SK-N-SH (cell line): ENCODE data around the gene LRP1. TPM values are rescaled to one million over a fixed set of nuclear protein-coding genes. Genes with fewer than 3 reads are reported as not detected.

ENCODE experiments used
- CTCF ChIA-PET: fragments of 300-600, 350-600 bp; formaldehyde crosslinking; extraction: SDS; loops from one replicate; lab custom pipeline; 2021; lab: Yijun Ruan, JAX
- POLR2A ChIA-PET: fragments of 350-600 bp; sonication (Branson Sonifier 250); formaldehyde crosslinking; extraction: SDS; loops from one replicate; lab custom pipeline; 2020; ENCODE audit warnings: antibody characterized with exemption, inconsistent platforms; lab: Yijun Ruan, JAX
- DNase-seq: peaks from one replicate; pipeline ENCODE4 v3.0.0; 2012
- H2AFZ ChIP-seq: fragments of 200-600 bp; sonication (generic); 2 replicates; pipeline ENCODE4 v1.8.1; 2016; ENCODE audit warnings: antibody characterized with exemption, mild to moderate bottlenecking, low read depth
- H3F3A ChIP-seq: fragments of 200-600 bp; sonication (generic); replicated peaks from 2 replicates; pipeline ENCODE3; 2016; ENCODE audit warnings: antibody characterized with exemption, mild to moderate bottlenecking; ENCODE audit not compliant: insufficient read depth
- H3K27ac ChIP-seq, 2 experiments: fragments of 200-500 bp in 1 of 2; fragments of 200-600 bp in 1 of 2; sonication (Bioruptor generic) in 1 of 2; sonication (generic), shearing (Covaris generic) in 1 of 2; 2 replicates each; pipeline versions ENCODE4 v1.5.1 to v1.6.1; 2014 to 2016; ENCODE audit warnings: low read depth in 2 of 2, inconsistent platforms in 1 of 2, low read length in 1 of 2, mild to moderate bottlenecking in 1 of 2, mixed read lengths in 1 of 2
- H3K27me3 ChIP-seq: fragments of 200-600 bp; sonication (generic), shearing (Covaris generic); 2 replicates; pipeline ENCODE4 v1.6.1; 2016; ENCODE audit warnings: mixed run types; ENCODE audit not compliant: insufficient read depth
- H3K36me3 ChIP-seq, 2 experiments: fragments of 200-500 bp in 1 of 2; fragments of 200-600 bp in 1 of 2; sonication (Bioruptor generic) in 1 of 2; sonication (generic) in 1 of 2; replicated peaks in 1 of 2; 2 replicates each; pipeline versions ENCODE3 to v1.5.1; 2014 to 2016; ENCODE audit warnings: low read length in 1 of 2, mild to moderate bottlenecking in 1 of 2; ENCODE audit not compliant: insufficient read depth in 2 of 2, control insufficient read depth in 1 of 2
- H3K4me1 ChIP-seq, 2 experiments: fragments of 200-500 bp in 1 of 2; fragments of 200-600 bp in 1 of 2; sonication (Bioruptor generic) in 1 of 2; sonication (generic), shearing (Covaris generic) in 1 of 2; 2 replicates each; pipeline versions ENCODE4 v1.5.1 to v1.6.1; 2014 to 2016; ENCODE audit warnings: low read depth in 1 of 2, low read length in 1 of 2, mixed run types in 1 of 2; ENCODE audit not compliant: insufficient read depth in 2 of 2, control insufficient read depth in 1 of 2
- H3K4me2 ChIP-seq: fragments of 200-600 bp; sonication (generic), shearing (Covaris generic); 2 replicates; pipeline ENCODE4 v1.6.1; 2017; ENCODE audit warnings: mixed run types
- H3K4me3 ChIP-seq, 2 experiments: fragments of 200-500 bp in 1 of 2; fragments of 200-600 bp in 1 of 2; sonication (Bioruptor generic) in 1 of 2; sonication (generic), shearing (Covaris generic) in 1 of 2; 2 replicates each; pipeline versions ENCODE4 v1.5.1 to v1.8.1; 2014 to 2016; ENCODE audit warnings: low read depth in 2 of 2, inconsistent platforms in 1 of 2, low read length in 1 of 2, mild to moderate bottlenecking in 1 of 2, mixed read lengths in 1 of 2, moderate library complexity in 1 of 2
- H3K79me2 ChIP-seq: fragments of 200-600 bp; sonication (generic); 2 replicates; pipeline ENCODE4 v1.8.1; 2017; ENCODE audit warnings: mild to moderate bottlenecking; ENCODE audit not compliant: insufficient read depth
- H3K9ac ChIP-seq: fragments of 200-600 bp; sonication (generic); 2 replicates; pipeline ENCODE4 v1.6.1; 2017; ENCODE audit warnings: mixed run types
- H3K9me2 ChIP-seq: fragments of 200-600 bp; sonication (generic); 2 replicates; pipeline ENCODE4 v1.6.1; 2017; ENCODE audit warnings: mixed run types
- H3K9me3 ChIP-seq: fragments of 200-600 bp; sonication (generic); 2 replicates; pipeline ENCODE4 v1.6.1; 2017; ENCODE audit warnings: mixed run types, mild to moderate bottlenecking, moderate library complexity
- H4K20me1 ChIP-seq: fragments of 200-600 bp; sonication (generic); 2 replicates; pipeline ENCODE4 v1.6.1; 2017; ENCODE audit warnings: mild to moderate bottlenecking, mixed run types; ENCODE audit not compliant: insufficient read depth
- ELF1 ChIP-seq: IDR thresholded peaks from 2 replicates; pipeline ENCODE4 v1.4.0; 2012
- EP300 ChIP-seq, 2 experiments: IDR thresholded peaks; 2 replicates each; pipeline versions ENCODE4 v1.4.0 to v1.6.1; 2012; ENCODE audit warnings: borderline replicate concordance in 1 of 2, low read depth in 1 of 2, low read length in 1 of 2
- FOXM1 ChIP-seq: IDR thresholded peaks from 2 replicates; pipeline ENCODE4 v1.4.0; 2012; ENCODE audit warnings: low read depth, mild to moderate bottlenecking
- GATA2 ChIP-seq: sonication (generic); formaldehyde crosslinking; IDR thresholded peaks from 2 replicates; pipeline ENCODE4 v1.5.0; 2020; ENCODE audit warnings: mild to moderate bottlenecking, missing genetic modification reagents
- MEF2A ChIP-seq: IDR thresholded peaks from 2 replicates; pipeline ENCODE4 v1.4.0; 2012; ENCODE audit warnings: low read depth, borderline replicate concordance
- MXI1 ChIP-seq: IDR thresholded peaks from 2 replicates; pipeline ENCODE4 v1.6.1; 2012; ENCODE audit warnings: mild to moderate bottlenecking, low read depth, low read length, improper control_type of control experiment
- POLR2AphosphoS5 ChIP-seq: IDR thresholded peaks from 2 replicates; pipeline ENCODE4 v1.6.1; 2012; ENCODE audit warnings: low read depth, low read length
- RAD21 ChIP-seq: IDR thresholded peaks from 2 replicates; pipeline ENCODE4 v1.6.1; 2012; ENCODE audit warnings: mild to moderate bottlenecking, low read length
- RFX5 ChIP-seq: IDR thresholded peaks from 2 replicates; pipeline ENCODE4 v1.6.1; 2012; ENCODE audit warnings: mild to moderate bottlenecking, improper control_type of control experiment, low read length
- RXRA ChIP-seq: IDR thresholded peaks from 2 replicates; pipeline ENCODE4 v1.4.0; 2012; ENCODE audit warnings: low read depth, mild to moderate bottlenecking, borderline replicate concordance
- SMC3 ChIP-seq: IDR thresholded peaks from 2 replicates; pipeline ENCODE4 v1.6.1; 2012; ENCODE audit warnings: low read depth, low read length, improper control_type of control experiment
- TCF12 ChIP-seq: IDR thresholded peaks from 2 replicates; pipeline ENCODE4 v1.4.0; 2012
- USF1 ChIP-seq: IDR thresholded peaks from 2 replicates; pipeline ENCODE4 v1.4.0; 2012; ENCODE audit warnings: low read depth, borderline replicate concordance
- YY1 ChIP-seq: IDR thresholded peaks from 2 replicates; pipeline ENCODE4 v1.4.0; 2012; ENCODE audit warnings: low read depth, mild to moderate bottlenecking
- WGBS: methylation state at CpG from one replicate; pipeline ENCODE4 v1.1.6; 2017; ENCODE audit warnings: low lambda C conversion rate; 5-methylcytosine and 5-hydroxymethylcytosine counted together
- polyA plus RNA-seq, 3 experiments: library from polyadenylated mRNA; depleted of rRNA; stranded (reverse); fragments of >200 nt; gene quantifications; 2 replicates each; pipeline ENCODE4 v1.2.3, GENCODE V29; 2012
- TF ChIP-seq, protein P1 (sequence below): IDR thresholded peaks from 2 replicates; pipeline ENCODE4; 2012
- TF ChIP-seq, protein P2 (sequence below): IDR thresholded peaks from 2 replicates; pipeline ENCODE4 v1.6.1; 2012; ENCODE audit warnings: mild to moderate bottlenecking, low read depth, low read length, moderate library complexity

Gene LRP1
- polyA plus RNA-seq, 1 of the 3 experiments (the other 2 are of a cell fraction) = 55.0 TPM

GRCh38 chr12:57216921-57217879, 88.9 kb downstream of the LRP1 start:
- POLR2A ChIA-PET = interaction anchor here (1.1 kb wide), 1 partner anchor 12 kb away, joined by 3 read pairs; the partner anchor contains the start of gene SHMT2
- peaks cover 0 to 2% of the 10 kb centered on the region in 2 experiments for H3K36me3 ChIP-seq
- no peak overlapping the region for H3K9ac ChIP-seq
- TF ChIP-seq MEF2A (no peak), USF1 (no peak), TCF12 (no peak), RXRA (no peak), EP300 (IDR thresholded peaks at IDR 0.05; ENCODE audit: borderline replicate concordance in 1 of 2, low read depth in 1 of 2, low read length in 1 of 2) (no peak), ELF1 (no peak), POLR2AphosphoS5 (no peak), RAD21 (no peak), MXI1 (no peak)
- TF ChIP-seq, protein P1, sequence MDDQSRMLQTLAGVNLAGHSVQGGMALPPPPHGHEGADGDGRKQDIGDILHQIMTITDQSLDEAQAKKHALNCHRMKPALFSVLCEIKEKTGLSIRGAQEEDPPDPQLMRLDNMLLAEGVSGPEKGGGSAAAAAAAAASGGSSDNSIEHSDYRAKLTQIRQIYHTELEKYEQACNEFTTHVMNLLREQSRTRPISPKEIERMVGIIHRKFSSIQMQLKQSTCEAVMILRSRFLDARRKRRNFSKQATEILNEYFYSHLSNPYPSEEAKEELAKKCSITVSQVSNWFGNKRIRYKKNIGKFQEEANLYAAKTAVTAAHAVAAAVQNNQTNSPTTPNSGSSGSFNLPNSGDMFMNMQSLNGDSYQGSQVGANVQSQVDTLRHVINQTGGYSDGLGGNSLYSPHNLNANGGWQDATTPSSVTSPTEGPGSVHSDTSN = no peak
- H3K9me2 ChIP-seq = no peaks in the 10 kb centered on the region
- H2AFZ ChIP-seq = peak overlapping the region; percentile 83; the same call in 1 of the 2 replicates
- no peaks in the 10 kb centered on the region for H3K79me2 ChIP-seq
- DNase-seq = peak; percentile 56
- no peaks in the 10 kb centered on the region for H3K9me3 ChIP-seq
- 0 out of 2 replicates have a peak, but pooled peaks cover 6% of the 10 kb centered on the region for H4K20me1 ChIP-seq
- peak overlapping the region; percentile 48 to 56 for H3K4me3 ChIP-seq
- H3K27me3 ChIP-seq = peaks cover 50% of the 10 kb centered on the region
- 10% methylated on average over 36 of the region's 63 CpGs for WGBS
- no peak overlapping the region for H3K27ac ChIP-seq
- CTCF ChIA-PET = interaction anchor here (1.0 to 15.9 kb wide), 4 partner anchors 9 to 242 kb away, joined by 4 to 937 read pairs (median 21); partner anchors contain the start of genes GLI1, SHMT2 and STAC3
- peaks cover 0 to 29% of the 10 kb centered on the region in 2 experiments; a peak in 1 of 4 replicates for H3K4me1 ChIP-seq
- peak overlapping the region; percentile 97 for H3K4me2 ChIP-seq
- peaks cover 13% of the 10 kb centered on the region for H3F3A ChIP-seq

GRCh38 chr12:57218030-57218853, 90.0 kb downstream of the LRP1 start:
- no peaks in the 10 kb centered on the region for H3K9me2 ChIP-seq
- H3K4me3 ChIP-seq = no peak overlapping the region
- no peak overlapping the region for H3K4me2 ChIP-seq
- 0 out of 2 replicates have a peak, but pooled peaks cover 6% of the 10 kb centered on the region for H4K20me1 ChIP-seq
- no peaks in the 10 kb centered on the region for H3K36me3 ChIP-seq
- peaks cover 9% of the 10 kb centered on the region for H3F3A ChIP-seq
- H3K27ac ChIP-seq = no peak overlapping the region
- no peak overlapping the region for H2AFZ ChIP-seq
- H3K9ac ChIP-seq = no peak overlapping the region
- H3K27me3 ChIP-seq = peaks cover 50% of the 10 kb centered on the region
- 85% methylated on average over 5 of the region's 5 CpGs for whole genome bisulfite sequencing
- peak; percentile 50 for DNase-seq
- H3K79me2 ChIP-seq = no peaks in the 10 kb centered on the region
- ChIA-PET CTCF (interaction anchor here (1.0 to 15.9 kb wide), 4 partner anchors 10 to 241 kb away, joined by 4 to 937 read pairs (median 21); partner anchors contain the start of genes GLI1, SHMT2 and STAC3), POLR2A (interaction anchor here (1.1 kb wide), 1 partner anchor 11 kb away, joined by 3 read pairs; the partner anchor contains the start of gene SHMT2)
- peaks cover 0 to 29% of the 10 kb centered on the region in 2 experiments; a peak in 1 of 4 replicates for H3K4me1 ChIP-seq
- H3K9me3 ChIP-seq = no peaks in the 10 kb centered on the region
- no peak for TF ChIP-seq FOXM1
- no peak for TF ChIP-seq YY1
- no peak for TF ChIP-seq SMC3
- TF ChIP-seq RFX5 = no peak
- no peak for TF ChIP-seq RAD21
- no peak for TF ChIP-seq GATA2 (CRISPR knock-in tag)
- TF ChIP-seq USF1 = no peak
- TF ChIP-seq, protein P2, sequence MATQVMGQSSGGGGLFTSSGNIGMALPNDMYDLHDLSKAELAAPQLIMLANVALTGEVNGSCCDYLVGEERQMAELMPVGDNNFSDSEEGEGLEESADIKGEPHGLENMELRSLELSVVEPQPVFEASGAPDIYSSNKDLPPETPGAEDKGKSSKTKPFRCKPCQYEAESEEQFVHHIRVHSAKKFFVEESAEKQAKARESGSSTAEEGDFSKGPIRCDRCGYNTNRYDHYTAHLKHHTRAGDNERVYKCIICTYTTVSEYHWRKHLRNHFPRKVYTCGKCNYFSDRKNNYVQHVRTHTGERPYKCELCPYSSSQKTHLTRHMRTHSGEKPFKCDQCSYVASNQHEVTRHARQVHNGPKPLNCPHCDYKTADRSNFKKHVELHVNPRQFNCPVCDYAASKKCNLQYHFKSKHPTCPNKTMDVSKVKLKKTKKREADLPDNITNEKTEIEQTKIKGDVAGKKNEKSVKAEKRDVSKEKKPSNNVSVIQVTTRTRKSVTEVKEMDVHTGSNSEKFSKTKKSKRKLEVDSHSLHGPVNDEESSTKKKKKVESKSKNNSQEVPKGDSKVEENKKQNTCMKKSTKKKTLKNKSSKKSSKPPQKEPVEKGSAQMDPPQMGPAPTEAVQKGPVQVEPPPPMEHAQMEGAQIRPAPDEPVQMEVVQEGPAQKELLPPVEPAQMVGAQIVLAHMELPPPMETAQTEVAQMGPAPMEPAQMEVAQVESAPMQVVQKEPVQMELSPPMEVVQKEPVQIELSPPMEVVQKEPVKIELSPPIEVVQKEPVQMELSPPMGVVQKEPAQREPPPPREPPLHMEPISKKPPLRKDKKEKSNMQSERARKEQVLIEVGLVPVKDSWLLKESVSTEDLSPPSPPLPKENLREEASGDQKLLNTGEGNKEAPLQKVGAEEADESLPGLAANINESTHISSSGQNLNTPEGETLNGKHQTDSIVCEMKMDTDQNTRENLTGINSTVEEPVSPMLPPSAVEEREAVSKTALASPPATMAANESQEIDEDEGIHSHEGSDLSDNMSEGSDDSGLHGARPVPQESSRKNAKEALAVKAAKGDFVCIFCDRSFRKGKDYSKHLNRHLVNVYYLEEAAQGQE = no peak
